GM18519 (cell line): ENCODE measurements around the gene CHRNA4.
"Not testable (repeated sequence)": the region's sequence is repeated elsewhere in the genome, so short reads cannot be mapped to it uniquely, and the experiment has no call there.

Experiments
- ATAC-seq: cut with Tn5 transposase; IDR thresholded peaks from one replicate; pipeline ENCODE4 v1.9.1; 2021; ENCODE audit warnings: mild to moderate bottlenecking, moderate library complexity; ENCODE audit not compliant: unreplicated experiment, low FRiP score

The CHRNA4 gene

DNA sequence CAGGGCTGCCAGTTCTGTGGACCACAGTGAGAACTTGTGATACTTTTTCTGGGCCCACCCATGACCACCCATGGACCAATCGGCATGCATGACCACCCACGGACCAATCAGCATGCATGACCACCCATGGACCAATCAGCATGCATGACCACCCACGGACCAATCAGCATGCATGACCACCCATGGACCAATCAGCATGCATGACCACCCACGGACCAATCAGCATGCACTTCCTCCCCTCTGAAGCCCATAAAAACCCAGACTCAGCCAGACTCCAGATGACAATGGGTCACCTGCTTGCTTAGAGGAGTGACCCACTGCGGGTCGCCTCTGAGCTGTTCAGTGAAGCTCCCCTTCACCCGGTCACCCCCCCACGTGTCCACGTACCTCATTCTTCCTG, 18.7 kb upstream of the CHRNA4 start:
- not testable (repeated sequence) for ATAC-seq

DNA sequence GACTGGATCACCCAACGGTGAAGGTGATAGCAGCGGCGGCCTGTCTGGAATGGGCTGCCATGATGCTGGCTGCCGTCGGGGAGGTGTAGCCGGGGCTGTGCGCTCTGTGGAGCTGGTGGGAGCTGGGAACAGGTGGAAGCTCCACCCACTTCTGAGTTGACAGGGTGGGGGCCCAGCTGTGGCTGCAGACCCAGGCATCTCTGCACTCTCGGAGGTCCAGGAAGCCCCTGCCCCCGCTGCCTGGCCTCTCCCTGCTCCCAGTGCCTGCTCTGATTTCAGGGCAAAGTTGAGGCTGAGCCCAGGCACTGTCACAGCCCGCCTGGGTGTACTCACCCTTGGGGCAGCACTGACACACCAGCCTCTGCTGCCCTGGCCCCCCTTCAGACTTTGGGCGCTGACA, 18.1 kb upstream of the CHRNA4 start:
- no peak for ATAC-seq

DNA sequence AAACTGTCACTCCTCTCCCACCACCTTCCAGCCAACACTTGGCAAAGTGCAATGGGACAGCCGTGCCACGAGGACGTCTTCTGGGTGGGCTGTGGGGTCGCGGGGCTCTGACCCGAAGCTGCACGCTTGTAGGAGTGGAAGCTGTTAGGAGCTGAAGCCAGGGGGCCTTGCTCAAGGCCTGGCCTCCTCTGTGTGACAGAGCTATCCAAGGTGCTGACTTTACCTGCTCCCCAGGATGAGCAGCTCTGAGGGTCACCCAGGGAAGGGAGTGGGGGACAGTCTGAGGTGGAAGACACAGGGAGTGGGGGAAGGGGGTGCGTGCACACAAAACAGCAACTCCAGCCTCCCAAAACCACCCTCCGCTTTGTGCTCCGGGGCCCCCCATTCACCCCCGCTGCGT, 17.5 kb upstream of the CHRNA4 start:
- no peak for ATAC-seq

DNA sequence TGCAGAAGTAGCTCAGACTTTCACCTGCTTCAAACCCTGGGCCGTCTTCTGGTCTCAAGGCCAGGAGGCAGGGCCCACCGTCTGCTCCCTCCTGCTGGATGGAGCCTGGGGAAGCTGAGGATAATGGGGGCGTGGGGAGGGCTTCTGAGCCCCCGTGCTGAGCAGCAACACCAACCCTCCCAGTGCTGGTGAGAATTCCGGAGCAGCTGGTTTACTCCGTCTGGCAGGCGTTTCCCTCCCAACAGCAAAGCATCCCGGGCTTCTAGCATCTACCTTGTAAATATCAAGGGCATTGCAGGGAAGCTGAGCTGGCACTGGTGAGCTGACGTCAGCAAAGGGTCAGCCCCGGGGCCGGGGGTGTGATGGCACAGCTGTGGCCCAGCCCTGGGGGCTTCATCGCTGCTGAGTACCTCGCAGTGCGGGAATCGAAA, 16.8 kb upstream of the CHRNA4 start:
- ATAC-seq = no peak

DNA sequence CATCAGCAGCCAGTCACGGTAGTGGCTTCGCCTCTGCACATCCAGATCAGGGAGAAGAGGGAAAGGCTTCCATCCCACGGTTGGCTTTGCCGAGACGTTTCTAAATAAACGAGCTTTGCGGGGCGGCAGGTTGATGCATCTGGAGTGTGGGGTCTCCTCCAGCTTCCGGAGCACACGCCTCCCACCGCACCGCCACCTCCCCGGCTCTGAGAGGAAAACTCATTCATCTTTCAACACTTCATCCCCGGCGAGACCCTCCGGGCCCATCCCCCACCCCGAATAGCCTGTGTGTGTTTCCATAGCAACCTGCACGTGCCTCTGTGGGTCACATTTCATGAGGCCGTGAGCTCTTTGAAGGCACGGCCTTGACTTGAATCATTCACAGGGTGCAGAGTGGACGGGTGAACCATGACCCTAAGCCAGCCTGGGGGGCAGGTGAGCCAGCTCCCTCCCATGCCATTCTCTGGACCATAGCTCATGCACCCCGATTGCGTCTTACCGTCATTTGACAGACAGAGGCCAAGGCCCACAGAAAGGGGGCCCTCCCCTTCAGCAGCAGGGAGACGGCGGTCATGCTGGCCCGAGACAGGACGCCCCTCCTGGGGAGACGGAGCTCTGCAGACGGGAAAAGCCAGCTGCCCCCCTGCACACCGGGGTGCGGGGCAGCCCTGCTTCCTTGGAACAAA, 16.2 kb upstream of the CHRNA4 start:
- no peak for ATAC-seq

DNA sequence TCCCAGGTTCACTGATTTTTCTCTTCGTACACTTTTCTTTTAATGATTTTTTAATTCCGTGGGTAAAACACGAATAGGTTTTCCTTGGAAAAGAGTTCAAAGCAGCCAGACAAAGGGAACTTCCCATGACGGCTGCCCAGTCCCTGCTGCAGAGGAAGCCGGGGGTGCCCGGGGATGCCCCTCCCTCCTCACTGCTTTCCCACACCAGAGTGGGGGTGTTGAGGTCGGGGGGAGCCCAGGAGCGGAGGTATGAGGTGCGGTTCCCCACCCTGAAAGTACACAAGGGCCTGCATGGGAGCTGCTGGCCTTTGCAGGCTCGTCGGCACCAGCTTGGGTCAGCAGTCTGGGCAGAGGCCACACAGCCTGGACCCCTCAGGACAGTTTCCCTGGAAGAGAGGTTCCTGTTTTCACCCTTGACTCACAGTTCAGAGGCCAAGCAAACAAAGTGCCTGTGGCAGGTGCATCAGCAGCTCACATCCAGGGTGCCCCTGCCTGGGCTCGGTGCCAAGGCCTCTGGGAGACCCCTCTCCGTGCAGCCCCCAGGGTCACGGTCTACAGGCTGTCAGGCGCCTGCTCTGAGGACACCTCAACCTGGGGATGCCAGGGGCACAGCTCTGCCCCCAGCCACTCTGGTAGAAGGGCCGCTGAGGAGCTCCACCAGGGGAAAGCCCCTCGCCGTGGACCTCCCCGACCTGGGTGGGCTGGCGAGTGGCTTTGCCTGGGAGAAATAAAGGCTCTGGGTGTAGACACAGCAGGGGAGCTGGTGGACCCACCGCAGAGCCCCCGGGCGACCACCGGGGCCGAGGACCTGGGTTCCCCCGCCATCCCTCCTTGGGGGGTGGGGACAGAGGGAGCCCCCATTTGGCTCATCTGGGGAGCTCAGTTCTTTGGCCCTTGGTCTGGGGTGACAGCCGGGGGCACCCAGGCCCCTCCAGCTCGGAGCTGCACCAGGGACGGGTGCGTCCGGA, 15.4 kb upstream of the CHRNA4 start:
- no peak for ATAC-seq

DNA sequence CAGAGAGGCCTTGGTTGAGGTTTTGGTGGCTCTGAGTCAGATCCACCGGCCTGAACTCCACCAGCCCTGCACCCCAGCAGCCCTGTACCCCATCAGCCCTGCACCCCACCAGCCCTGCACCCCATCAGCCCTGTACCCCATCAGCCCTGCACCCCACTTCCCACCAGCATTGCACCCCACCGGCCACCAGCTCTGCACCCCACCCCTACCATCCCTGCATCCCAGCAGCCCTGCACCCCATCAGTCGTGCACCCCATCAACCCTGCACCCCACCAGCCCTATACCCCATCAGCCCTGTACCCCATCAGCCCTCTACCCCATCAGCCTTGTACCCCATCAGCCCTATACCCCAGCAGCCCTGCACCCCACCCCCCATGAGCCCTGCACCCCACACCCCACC, 14.3 kb upstream of the CHRNA4 start:
- ATAC-seq = no peak

DNA sequence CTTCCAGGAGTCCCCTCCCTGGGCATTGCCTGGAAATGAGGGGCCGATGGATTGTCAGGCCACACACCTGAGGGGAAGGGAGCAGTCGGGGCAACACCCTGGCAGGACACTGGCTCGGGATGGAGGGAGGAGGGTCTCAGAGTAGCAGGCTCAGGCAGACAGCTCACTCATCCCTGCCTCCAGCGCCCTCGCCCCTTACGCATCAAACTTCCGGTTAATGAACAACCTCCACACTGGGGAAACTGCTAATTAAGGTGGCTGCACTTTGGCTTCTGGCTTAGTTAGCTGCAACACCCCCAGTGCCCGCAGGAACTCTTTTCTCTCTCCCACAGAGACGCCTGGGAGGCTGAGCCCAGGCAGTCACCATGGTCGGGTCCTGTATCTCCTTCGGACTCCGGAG, 13.4 kb upstream of the CHRNA4 start:
- ATAC-seq = no peak

DNA sequence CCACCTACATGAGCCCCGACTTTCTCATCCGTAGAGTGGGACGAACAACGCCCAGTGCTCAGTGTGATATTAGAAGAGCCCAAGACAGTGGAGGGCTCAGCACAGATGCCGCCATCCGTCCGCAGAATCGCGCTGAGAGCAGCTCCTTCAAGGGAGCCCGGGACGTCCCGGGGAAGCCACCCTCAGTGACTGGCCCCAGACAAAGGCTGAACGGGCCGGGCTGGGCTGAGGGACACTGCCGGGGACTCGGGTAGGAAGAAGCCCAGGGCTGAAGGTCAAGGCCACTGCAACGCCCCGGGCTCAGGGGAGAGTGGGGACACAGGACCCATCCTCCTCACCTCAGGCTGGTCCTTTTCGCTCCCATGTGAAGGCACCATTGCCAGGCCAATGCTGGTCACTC, 12.8 kb upstream of the CHRNA4 start:
- ATAC-seq = no peak

DNA sequence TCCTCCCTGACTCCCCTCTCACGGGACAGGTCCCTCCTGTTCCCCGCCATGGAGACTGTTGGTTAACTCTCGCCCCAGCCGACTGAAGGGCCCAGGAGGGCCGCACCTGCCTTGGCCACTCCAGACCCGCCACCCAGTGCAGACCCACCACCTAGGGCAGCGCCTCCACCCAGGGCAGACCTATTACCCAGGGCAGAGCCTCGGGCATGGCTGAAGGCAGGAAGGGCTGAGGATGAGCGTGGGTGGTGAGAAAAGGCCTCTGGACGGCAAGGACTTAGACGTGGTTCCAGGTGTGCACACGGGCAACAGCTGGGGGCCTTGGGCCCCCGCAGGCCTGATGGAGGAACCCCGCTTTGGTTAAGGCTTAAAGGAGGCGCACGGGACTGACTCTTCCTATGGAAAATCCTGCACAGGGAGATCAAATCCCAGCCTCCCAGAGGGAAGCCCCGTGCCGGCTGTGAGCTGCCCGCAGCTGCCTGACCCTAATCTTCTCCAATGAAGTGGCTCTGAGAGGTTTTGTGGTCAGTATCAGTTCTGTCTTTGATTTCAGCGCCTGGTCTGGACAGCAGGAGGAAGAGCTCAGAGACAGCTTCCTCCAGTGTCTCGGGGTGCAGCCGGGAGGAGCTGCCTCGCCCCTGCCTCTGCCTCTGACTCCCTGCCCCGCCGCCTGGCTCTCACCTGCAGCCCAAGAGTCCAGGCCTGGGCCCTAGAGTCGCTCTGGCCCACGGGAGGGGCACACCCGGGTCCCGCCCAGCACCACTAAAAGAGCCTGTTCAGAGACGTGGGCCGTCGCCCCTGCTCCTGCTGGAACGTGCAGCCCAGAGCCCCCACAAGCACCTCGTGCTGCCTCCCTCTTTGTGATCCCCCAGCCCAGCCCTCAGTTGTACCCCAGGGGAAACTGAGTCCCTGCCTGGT, 12.1 kb upstream of the CHRNA4 start:
- ATAC-seq = no peak

DNA sequence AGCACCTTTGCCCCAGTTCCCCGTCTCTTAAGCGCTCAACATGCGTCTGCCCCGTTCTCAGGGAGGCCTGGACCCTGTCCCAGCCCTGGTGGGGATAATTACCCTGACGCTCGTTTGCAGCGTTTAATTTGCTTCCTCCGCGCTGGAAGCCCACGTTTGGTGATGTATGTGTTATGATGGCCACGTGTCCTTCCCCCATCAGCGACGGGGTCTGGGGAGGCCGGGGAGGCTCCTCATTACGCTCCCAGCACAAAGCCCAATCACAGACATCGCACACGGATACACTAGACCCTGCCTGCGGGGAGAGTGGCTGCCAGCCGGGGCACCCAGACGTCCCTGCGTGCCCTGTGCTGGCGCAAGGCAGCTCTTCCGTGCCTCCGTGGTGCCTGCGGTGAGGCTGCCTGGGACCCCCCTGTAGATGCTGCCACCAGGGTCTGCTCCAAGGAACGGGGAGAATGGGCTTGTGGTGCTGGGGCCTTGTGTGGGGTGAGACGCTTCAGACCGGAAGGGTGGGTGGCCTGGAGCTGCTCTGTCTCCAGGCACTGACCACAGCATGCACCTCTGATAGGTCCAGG, 10.2 kb upstream of the CHRNA4 start:
- no peak for ATAC-seq

DNA sequence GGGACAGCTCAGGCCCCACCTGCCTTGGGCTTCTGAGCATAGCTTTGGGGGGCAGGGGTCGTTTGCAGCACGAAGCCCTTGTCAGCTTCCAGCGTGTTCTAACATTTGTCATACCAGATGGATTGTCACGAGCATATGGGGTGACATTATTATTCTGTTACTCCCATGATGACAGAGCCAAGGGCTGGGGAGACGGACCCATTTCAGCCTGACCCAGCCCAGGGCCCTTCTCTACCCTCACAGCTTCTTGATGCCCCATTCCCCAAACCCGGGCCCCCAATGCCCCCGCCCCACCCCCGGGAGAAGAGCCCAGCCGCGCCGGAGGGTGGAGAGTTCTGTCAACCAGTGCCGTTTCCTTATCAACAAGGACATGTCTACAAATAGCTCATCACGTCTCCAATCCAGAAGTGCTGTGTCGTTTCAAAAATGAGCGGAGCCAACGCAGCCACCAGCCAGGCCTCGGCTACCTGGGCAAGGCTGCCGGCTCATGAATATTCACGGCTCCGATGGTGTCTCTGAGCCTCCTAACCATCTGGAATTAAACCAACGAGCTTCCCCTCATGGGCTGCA, 9.6 kb upstream of the CHRNA4 start:
- ATAC-seq = no peak

DNA sequence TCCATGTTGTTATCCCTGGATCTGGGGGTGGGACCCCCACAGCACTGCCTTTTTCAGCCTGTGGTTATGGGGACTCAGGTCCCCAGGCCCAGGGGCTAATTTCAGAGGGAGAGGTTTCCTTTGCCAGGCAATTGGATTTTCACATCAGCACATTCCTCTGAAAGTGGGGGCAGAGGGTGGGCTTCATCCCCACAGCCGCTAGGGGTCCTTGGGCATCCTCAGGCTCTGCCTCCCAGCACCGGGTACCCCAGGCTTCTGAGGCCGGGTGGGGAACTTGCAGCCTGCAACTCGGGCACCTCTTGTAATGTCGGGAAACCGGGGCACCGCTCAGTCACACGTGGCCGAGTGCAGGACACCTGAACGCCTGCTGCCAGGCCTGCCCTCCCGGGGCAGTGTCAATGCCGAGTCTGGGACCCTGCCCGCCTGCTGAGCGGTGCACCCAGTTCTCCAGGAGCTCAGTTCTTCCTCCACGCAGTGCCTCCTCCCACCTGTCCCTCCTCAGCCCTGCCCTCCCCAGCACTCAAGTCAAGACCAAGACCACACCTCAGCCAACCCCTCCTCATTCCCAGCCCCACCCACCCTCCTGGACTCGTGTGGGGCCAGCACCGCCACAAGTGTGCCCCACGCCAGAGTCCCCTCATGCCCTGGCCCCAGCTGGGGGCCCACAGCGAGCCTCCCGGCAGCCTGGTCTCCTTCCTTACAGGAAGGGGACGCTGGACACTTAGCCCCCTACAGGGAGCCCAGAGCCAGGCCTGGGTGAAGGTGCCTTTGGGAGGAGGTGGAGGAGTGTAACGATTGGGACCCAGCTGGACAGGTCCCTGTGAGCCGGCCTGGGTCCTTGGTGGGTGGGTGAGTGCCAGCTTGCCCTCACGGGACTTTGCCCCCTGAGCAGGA, 8.8 kb upstream of the CHRNA4 start:
- no peak for ATAC-seq

DNA sequence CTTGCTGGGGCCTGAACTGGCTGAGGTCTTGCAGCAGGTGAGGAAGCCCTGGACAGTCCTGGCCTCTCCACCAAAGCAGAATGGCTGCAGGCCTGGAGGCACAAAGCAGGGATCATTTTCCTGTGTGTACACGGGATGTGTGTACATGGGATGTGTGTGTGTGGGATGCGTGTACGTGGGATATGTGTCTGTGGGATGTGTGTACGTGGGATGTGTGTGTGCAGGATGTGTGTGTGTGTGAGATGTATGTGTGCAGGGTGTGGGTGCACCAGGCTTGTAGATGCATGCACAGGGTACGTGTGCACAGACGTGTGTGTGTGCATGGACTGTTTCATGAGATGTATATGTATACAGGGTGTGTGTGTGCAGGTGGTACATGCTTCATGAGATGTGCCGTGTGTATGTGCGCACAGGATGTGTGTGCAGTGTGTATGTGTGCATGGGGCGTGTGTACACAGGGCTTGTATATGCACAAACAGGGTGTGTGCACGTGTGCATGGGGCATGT, 7.9 kb upstream of the CHRNA4 start:
- ATAC-seq = no peak

DNA sequence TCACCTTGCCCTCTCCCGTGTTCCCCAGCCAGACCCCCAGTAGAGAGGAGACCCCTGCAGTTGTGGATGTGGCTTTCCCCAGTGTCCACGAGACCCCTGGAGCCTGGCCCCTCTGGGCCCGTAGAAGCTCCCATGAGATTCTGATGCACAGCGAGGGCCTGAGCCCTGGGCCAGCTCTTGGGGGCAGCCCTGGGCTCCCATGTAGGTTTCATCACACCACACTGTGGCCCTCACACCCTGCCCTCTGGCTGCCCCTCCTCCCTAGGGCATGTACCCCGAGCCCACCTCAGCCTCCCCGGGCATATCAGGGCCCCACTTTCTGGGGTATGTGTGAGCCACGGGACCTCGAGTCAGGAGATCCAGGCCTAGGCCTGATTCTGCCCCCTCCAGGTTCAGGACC, 7.0 kb upstream of the CHRNA4 start:
- ATAC-seq = no peak

DNA sequence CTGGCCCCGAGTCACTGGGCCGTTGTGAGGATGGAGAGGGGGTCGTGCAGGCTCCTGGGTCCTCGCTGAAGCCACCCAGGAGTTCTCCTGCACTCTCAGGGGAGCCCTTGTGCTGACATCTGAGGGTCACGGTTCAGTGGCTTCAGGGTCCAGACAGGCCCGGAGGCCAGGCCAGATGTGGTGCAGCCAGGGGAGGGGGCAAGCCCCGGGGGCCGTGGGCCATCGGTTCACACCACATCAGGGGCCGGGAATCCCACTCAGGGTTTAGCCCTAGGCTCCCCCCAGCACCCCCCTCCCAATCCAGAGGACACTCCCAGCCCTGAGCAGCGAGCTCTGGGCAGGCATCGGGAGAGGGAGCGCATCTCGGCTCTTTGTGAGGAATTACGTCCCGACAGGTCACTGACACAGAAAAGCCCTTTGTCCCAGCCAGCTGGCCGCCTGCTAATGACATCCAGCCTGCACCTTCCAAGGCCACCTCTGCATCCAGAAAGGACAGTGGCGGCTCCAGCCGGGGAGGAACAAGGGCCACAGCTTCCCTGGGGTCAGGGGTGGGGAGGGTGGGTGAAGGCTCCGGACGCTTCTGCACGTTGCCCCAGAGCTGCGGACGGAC, 6.4 kb upstream of the CHRNA4 start:
- ATAC-seq = no peak

DNA sequence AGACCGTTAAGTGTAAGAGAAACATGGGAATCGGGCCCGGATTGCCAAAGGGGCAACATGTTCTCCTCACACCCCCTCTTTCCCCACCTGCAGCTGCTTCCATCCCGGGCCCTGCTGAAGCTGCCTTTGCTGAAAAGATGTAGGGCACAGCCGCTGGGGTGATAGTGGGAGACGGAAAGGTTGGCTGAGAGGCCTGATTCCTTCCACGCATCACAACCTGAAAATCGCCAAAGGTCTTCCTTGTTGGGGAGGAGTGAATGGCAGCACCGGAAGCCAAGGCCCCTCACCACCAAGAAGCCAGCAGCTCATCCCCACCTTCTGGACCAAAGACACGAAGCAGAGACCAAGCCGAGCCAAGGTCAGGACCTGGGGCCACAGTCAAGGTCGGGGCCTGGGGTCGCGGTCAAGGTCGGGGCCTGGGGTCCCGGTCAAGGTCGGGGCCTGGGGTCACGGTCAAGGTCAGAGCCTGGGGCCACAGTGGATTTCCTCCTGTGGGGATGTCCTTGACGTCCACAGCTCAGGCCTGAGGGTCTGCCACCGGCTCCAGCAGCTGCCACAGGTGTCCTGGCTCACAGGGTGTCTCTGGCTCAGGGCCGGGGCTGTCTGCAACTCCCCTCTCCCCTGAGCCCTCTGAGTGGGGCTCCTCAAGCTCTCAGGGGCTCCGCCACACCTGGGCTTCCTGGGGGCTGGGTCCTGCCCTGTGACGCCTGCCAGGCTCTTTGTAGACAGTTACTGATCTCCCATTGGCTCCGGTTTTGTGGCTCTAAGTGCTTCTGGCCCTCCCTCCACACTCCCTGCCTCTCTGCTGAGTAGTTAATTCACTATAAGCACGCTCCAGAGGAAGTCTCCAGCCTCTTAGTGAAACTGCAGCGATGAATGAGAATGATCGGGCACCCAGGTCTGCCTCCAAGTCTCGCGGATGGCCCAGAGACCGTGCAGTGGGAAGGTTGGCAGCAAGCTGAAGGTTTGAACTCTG, 5.5 kb upstream of the CHRNA4 start:
- ATAC-seq = no peak
